AG04449 (cell line): ENCODE measurements around the gene WDR59.

Experiments
- CTCF ChIA-PET: fragments of 350-600 bp; formaldehyde crosslinking; extraction: SDS; loops from one replicate; lab custom pipeline; 2021; ENCODE audit warnings: antibody characterized with exemption; lab: Yijun Ruan, JAX
- POLR2A ChIA-PET: fragments of 400-600, 350-600 bp; formaldehyde crosslinking; extraction: SDS; loops from one replicate; lab custom pipeline; 2020; ENCODE audit warnings: antibody characterized with exemption, inconsistent platforms; lab: Yijun Ruan, JAX
- DNase-seq: peaks from one replicate; pipeline ENCODE4 v3.0.0-alpha.2; 2010; ENCODE audit warnings: low read depth, low spot score
- H3K4me3 ChIP-seq: 2 replicates; pipeline ENCODE4 v1.5.1; 2011; ENCODE audit warnings: low read depth, mild to moderate bottlenecking, control low read depth, low read length
- CTCF ChIP-seq: IDR thresholded peaks from one replicate; pipeline ENCODE4 v1.5.1; 2011; ENCODE audit warnings: mild to moderate bottlenecking, moderate library complexity, low read length, control low read depth, inconsistent platforms; ENCODE audit not compliant: insufficient read depth; ENCODE audit errors: missing control alignments

Gene WDR59

GRCh38 chr16:74892574-74893461, 92.1 kb downstream of the WDR59 start:
- no peak for TF ChIP-seq CTCF
- no peak overlapping the region for H3K4me3 ChIP-seq
- ChIA-PET POLR2A (no interaction called here), CTCF (interaction anchor here (1.7 to 3.0 kb wide), 2 partner anchors 30 to 583 kb away, joined by 3 to 10 read pairs; no protein-coding TSS in a partner anchor)
- DNase-seq: no peak

GRCh38 chr16:74888888-74889287, 96.0 kb downstream of the WDR59 start:
- no peak overlapping the region for H3K4me3 ChIP-seq
- CTCF ChIA-PET: interaction anchor here (0.9 to 1.8 kb wide), 2 partner anchors 26 to 222 kb away, joined by 3 to 6 read pairs; no protein-coding TSS in a partner anchor
- DNase-seq: no peak
- POLR2A ChIA-PET: no interaction called here
- TF ChIP-seq CTCF: no peak

- ChIA-PET POLR2A (no interaction called here), CTCF (interaction anchor here (0.9 kb wide), 1 partner anchor 222 kb away, joined by 3 read pairs; no protein-coding TSS in a partner anchor)
- no peak for DNase-seq
- no peak overlapping the region for H3K4me3 ChIP-seq
- TF ChIP-seq CTCF: no peak
These were observed 96.6 kb downstream of the WDR59 start for GRCh38 chr16:74888232-74888862.

- no peak overlapping the region for H3K4me3 ChIP-seq
- POLR2A ChIA-PET: no interaction called here
- no peak for TF ChIP-seq CTCF
- CTCF ChIA-PET: no interaction called here
- DNase-seq: no peak
These were observed 97.8 kb downstream of the WDR59 start for GRCh38 chr16:74887084-74887483.

- TF ChIP-seq CTCF: no peak
- DNase-seq: no peak
- no peak overlapping the region for H3K4me3 ChIP-seq
- POLR2A ChIA-PET: no interaction called here
- CTCF ChIA-PET: interaction anchor here (1.1 to 1.5 kb wide), 2 partner anchors 15 to 65 kb away, joined by 4 to 10 read pairs; no protein-coding TSS in a partner anchor
These were observed 107.2 kb downstream of the WDR59 start for GRCh38 chr16:74877706-74878105.
